OCI-LY1 (cell line): Measurements from ENCODE around the gene PDGFD.

Source experiments
- EZH2 ChIP-seq: fragments of 200-600 bp; sonication (generic), shearing (Covaris generic); IDR thresholded peaks from 2 replicates; pipeline ENCODE4 v1.8.0; 2017; ENCODE audit warnings: borderline replicate concordance, mixed run types, mild to moderate bottlenecking, antibody characterized with exemption, low read length, moderate library complexity, mixed read lengths
- TF ChIP-seq, protein P1 (sequence below): fragments of 200-600 bp; sonication (generic), shearing (Covaris generic); IDR thresholded peaks from 2 replicates; pipeline ENCODE4 v1.5.1; 2017; ENCODE audit warnings: mild to moderate bottlenecking, antibody characterized with exemption, low read length, moderate library complexity, mixed read lengths

- TF ChIP-seq, protein P1, sequence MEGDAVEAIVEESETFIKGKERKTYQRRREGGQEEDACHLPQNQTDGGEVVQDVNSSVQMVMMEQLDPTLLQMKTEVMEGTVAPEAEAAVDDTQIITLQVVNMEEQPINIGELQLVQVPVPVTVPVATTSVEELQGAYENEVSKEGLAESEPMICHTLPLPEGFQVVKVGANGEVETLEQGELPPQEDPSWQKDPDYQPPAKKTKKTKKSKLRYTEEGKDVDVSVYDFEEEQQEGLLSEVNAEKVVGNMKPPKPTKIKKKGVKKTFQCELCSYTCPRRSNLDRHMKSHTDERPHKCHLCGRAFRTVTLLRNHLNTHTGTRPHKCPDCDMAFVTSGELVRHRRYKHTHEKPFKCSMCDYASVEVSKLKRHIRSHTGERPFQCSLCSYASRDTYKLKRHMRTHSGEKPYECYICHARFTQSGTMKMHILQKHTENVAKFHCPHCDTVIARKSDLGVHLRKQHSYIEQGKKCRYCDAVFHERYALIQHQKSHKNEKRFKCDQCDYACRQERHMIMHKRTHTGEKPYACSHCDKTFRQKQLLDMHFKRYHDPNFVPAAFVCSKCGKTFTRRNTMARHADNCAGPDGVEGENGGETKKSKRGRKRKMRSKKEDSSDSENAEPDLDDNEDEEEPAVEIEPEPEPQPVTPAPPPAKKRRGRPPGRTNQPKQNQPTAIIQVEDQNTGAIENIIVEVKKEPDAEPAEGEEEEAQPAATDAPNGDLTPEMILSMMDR: no peak
- TF ChIP-seq EZH2: no peak
Measured at GRCh38 chr11:104094576-104094975, 69.4 kb downstream of the PDGFD start.
